Bronchial epithelial cell (primary cell): ENCODE measurements around the gene DCP2. TPM values are rescaled to one million over a fixed set of nuclear protein-coding genes. Genes with fewer than 3 reads are reported as not detected.

Experiments used
- DNase-seq: peaks from one replicate; pipeline ENCODE4 v3.0.0-alpha.2; 2010; ENCODE audit warnings: low read depth
- FAIRE-seq: peaks from 2 replicates; lab custom pipeline; 2011; peaks lifted over from hg19 to GRCh38; lab: Jason Lieb, UNC
- H3K27me3 ChIP-seq: 2 replicates; pipeline ENCODE4 v1.5.1; 2011; ENCODE audit warnings: low read length; ENCODE audit not compliant: control insufficient read depth, insufficient read depth
- H3K36me3 ChIP-seq: 2 replicates; pipeline ENCODE4 v1.5.1; 2011; ENCODE audit warnings: low read length; ENCODE audit not compliant: control insufficient read depth, insufficient read depth
- H3K4me3 ChIP-seq: 2 replicates; pipeline ENCODE4 v1.5.1; 2011; ENCODE audit warnings: mild to moderate bottlenecking, low read depth, low read length, control low read depth
- CTCF ChIP-seq: IDR thresholded peaks from 2 replicates; pipeline ENCODE4 v1.5.1; 2011; ENCODE audit warnings: mild to moderate bottlenecking, moderate library complexity, low read length, control low read depth, inconsistent platforms; ENCODE audit not compliant: insufficient read depth, severe bottlenecking
- total RNA-seq: library from RNA; depleted of rRNA; stranded (reverse); fragments of >200 nt; gene quantifications from 2 replicates; pipeline ENCODE4 v1.2.1, GENCODE V29; 2014

Gene DCP2
- total RNA-seq, 1 donor from 2014 or later = 24.0 TPM

- no peak for TF ChIP-seq CTCF
Observed at GRCh38 chr5:112933651-112934365, 42.8 kb upstream of the DCP2 start.

GRCh38 chr5:112934366-112934663 is 42.3 kb upstream of the DCP2 start:
- no peak for DNase-seq
- H3K36me3 ChIP-seq = no peaks in the 10 kb centered on the region
- no peak for FAIRE-seq
- no peak for TF ChIP-seq CTCF
- H3K4me3 ChIP-seq = no peak overlapping the region
- H3K27me3 ChIP-seq = no peaks in the 10 kb centered on the region

More at GRCh38 chr5:112933651-112934365, 42.8 kb upstream of the DCP2 start:
- FAIRE-seq = no peak
- Histone ChIP-seq H3K4me3 (no peak overlapping the region), H3K36me3 (no peaks in the 10 kb centered on the region), H3K27me3 (no peaks in the 10 kb centered on the region)
- no peak for DNase-seq

DNA sequence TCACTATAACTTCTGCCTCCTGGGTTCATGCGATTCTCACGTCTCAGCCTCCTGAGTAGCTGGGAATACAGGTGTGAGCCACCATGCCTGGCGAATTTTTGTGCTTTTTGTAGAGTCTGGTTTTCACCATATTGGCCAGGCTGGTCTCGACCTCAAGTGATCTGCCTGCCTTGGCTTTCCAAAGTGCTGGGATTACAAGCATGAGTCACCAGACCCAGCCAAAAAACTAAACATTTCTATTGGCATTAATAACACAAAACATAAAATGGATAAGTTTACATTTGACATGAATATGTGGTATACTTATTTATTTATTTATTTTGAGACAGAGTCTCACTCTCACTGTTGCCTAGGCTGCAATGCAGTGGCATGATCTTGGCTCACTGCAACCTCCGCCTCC is 40.9 kb upstream of the DCP2 start:
- Histone ChIP-seq H3K36me3 (no peaks in the 10 kb centered on the region), H3K27me3 (no peaks in the 10 kb centered on the region), H3K4me3 (no peak overlapping the region)
- FAIRE-seq (no peak), DNase-seq (no peak)
- no peak for TF ChIP-seq CTCF

GRCh38 chr5:112938286-112938685 is 38.3 kb upstream of the DCP2 start:
- Histone ChIP-seq H3K27me3 (no peaks in the 10 kb centered on the region), H3K4me3 (no peak overlapping the region), H3K36me3 (no peaks in the 10 kb centered on the region)
- DNase-seq = no peak
- no peak for FAIRE-seq
- no peak for TF ChIP-seq CTCF

GRCh38 chr5:112940670-112941069 is 35.9 kb upstream of the DCP2 start:
- no peak for TF ChIP-seq CTCF
- no peak overlapping the region for H3K4me3 ChIP-seq
- no peaks in the 10 kb centered on the region for H3K36me3 ChIP-seq
- no peaks in the 10 kb centered on the region for H3K27me3 ChIP-seq
- DNase-seq (no peak), FAIRE-seq (no peak)

DNA sequence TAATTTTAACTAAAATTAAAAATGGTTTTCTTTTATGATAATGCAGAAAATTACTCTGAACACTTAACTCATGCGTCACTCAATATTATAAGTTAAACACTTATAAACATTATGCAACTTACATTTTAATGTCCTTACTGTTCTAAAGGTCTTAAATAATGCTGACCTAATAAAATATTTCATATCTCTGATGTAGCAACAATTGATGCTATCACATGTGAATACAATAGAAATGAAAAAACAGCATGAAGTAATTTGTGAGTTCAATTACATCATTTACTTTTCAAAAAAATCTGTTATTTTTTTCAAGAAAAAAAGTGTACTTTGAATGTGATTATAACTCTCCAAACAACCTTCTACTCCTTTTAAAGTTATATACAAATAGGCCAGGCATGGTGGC is 28.1 kb upstream of the DCP2 start:
- no peak for FAIRE-seq
- no peak overlapping the region for H3K4me3 ChIP-seq
- H3K27me3 ChIP-seq = no peaks in the 10 kb centered on the region
- no peaks in the 10 kb centered on the region for H3K36me3 ChIP-seq
- DNase-seq = no peak
- TF ChIP-seq CTCF = no peak
